ENCODE data around the gene EDC4. TPM values are rescaled to one million over a fixed set of nuclear protein-coding genes. Genes with fewer than 3 reads are reported as not detected.

The EDC4 gene
- total RNA-seq, 1 experiment from 2014 or later = 106 TPM

DNA sequence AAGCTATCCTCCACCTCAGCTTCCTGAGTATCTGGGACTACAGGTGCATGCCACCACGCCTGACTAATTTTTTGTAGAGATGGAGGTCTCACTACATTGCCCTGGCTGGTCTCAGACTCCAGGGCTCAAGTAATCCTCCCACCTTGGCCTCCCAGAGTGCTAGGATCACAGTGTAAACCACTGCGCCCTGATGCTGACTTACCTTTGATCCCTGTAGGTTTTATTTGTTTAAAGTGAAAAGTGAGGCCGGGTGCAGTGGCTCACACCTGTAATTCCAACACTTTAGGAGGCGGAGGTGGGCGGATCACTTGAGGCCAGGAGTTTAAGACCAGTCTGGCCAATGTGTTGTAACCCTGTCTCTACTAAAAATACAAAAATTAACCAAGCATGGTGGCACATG lies 28.9 kb downstream of the EDC4 start:
- peaks cover 4 to 12% (median 11%) of the 10 kb centered on the region in 3 experiments; a peak in 6 of 7 replicates for H3K36me3 Mint-ChIP-seq (ENCODE audit: insufficient read depth in 1 of 3, low read depth in 3 of 3)
- Histone ChIP-seq H2AK5ac (ENCODE audit: insufficient read length, low read length) (no peak overlapping the region), H3K23ac (ENCODE audit: insufficient read length, low read depth, low read length) (no peak overlapping the region), H2BK120ac (ENCODE audit: low read depth, low read length, poor library complexity, severe bottlenecking) (no peak overlapping the region), H2BK20ac (ENCODE audit: low read depth, low read length, poor library complexity, severe bottlenecking) (no peak overlapping the region), H4K91ac (ENCODE audit: insufficient read length, low read depth, low read length) (no peak overlapping the region), H3K27me3 (ENCODE audit: insufficient read depth, low read length) (no peaks in the 10 kb centered on the region), H3K56ac (ENCODE audit: insufficient read length, low read depth, low read length) (no peak overlapping the region), H2BK12ac (ENCODE audit: insufficient read length, low read depth, low read length) (no peak overlapping the region), H2BK5ac (ENCODE audit: insufficient read length, low read length) (no peak overlapping the region), H3T11ph (ENCODE audit: low read length) (no peak overlapping the region), H4K20me1 (ENCODE audit: control insufficient read depth, insufficient read depth, insufficient read length) (no peaks in the 10 kb centered on the region), H3K27ac (ENCODE audit: insufficient read length, low read depth, low read length) (no peak overlapping the region), H3K4me2 (ENCODE audit: insufficient read depth, insufficient read length, low read length) (no peak overlapping the region), H4K8ac (replicated peaks; ENCODE audit: insufficient read length, low read depth, low read length) (no peak overlapping the region), H3K79me2 (ENCODE audit: insufficient read depth, low read length) (no peaks in the 10 kb centered on the region), H3K4me1 (ENCODE audit: insufficient read depth, low read length) (no peaks in the 10 kb centered on the region), H3K79me1 (ENCODE audit: insufficient read depth, low read depth, low read length, poor library complexity, severe bottlenecking) (no peaks in the 10 kb centered on the region), H2AFZ (ENCODE audit: low read length) (no peak overlapping the region), H3K18ac (ENCODE audit: insufficient read length, low read depth, low read length) (no peak overlapping the region), H3K14ac (ENCODE audit: insufficient read depth, low read length) (no peak overlapping the region), H2BK15ac (ENCODE audit: low read depth, low read length) (no peak overlapping the region), H3K23me2 (ENCODE audit: insufficient read length, low read depth, low read length, poor library complexity, severe bottlenecking) (no peaks in the 10 kb centered on the region), H3K9ac (ENCODE audit: extremely low read depth, insufficient read length, low read length) (no peak overlapping the region), H3K4ac (ENCODE audit: low read depth, low read length) (no peak overlapping the region), H3K9me3 (ENCODE audit: control insufficient read depth, low read depth, low read length) (no peaks in the 10 kb centered on the region), H4K5ac (ENCODE audit: insufficient read length, low read depth, low read length) (no peak overlapping the region)
- no peaks in the 10 kb centered on the region for H3K9me3 Mint-ChIP-seq
- H3K4me1 Mint-ChIP-seq = no peaks in the 10 kb centered on the region
- TF ChIP-seq, protein P1, sequence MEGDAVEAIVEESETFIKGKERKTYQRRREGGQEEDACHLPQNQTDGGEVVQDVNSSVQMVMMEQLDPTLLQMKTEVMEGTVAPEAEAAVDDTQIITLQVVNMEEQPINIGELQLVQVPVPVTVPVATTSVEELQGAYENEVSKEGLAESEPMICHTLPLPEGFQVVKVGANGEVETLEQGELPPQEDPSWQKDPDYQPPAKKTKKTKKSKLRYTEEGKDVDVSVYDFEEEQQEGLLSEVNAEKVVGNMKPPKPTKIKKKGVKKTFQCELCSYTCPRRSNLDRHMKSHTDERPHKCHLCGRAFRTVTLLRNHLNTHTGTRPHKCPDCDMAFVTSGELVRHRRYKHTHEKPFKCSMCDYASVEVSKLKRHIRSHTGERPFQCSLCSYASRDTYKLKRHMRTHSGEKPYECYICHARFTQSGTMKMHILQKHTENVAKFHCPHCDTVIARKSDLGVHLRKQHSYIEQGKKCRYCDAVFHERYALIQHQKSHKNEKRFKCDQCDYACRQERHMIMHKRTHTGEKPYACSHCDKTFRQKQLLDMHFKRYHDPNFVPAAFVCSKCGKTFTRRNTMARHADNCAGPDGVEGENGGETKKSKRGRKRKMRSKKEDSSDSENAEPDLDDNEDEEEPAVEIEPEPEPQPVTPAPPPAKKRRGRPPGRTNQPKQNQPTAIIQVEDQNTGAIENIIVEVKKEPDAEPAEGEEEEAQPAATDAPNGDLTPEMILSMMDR (conservative IDR thresholded peaks at IDR 0.05) = no peak
- no peak for DNase-seq
- H3K27me3 Mint-ChIP-seq (ENCODE audit: low read depth) = no peaks in the 10 kb centered on the region
- H3K4me3 Mint-ChIP-seq = no peak overlapping the region
- no CpG with 5 or more reads among the region's 5 CpGs for WGBS (ENCODE audit: extremely low coverage, insufficient read length, low lambda C conversion rate)
- H3K27ac Mint-ChIP-seq = no peak overlapping the region

All from H9 (cell line).